HUES48 (cell line): ENCODE data around the gene CEP162.
"Not testable (repeated sequence)": the region's sequence is repeated elsewhere in the genome, so short reads cannot be mapped to it uniquely, and the experiment has no call there.

Experiments
- H3K27ac ChIP-seq: one replicate; pipeline ENCODE4 v1.7.0; 2013; ENCODE audit warnings: low read depth, low read length, inconsistent platforms
- H3K27me3 ChIP-seq: 2 replicates; pipeline ENCODE4 v1.6.1; 2013; ENCODE audit warnings: mild to moderate bottlenecking, low read length; ENCODE audit not compliant: control insufficient read depth, insufficient read depth
- H3K36me3 ChIP-seq: 2 replicates; pipeline ENCODE4 v1.6.1; 2013; ENCODE audit warnings: low read length; ENCODE audit not compliant: control insufficient read depth, insufficient read depth
- H3K4me1 ChIP-seq: 2 replicates; pipeline ENCODE4 v1.6.1; 2013; ENCODE audit warnings: mild to moderate bottlenecking, low read length; ENCODE audit not compliant: control insufficient read depth, insufficient read depth
- H3K4me3 ChIP-seq: 2 replicates; pipeline ENCODE4 v1.5.1; 2013; ENCODE audit warnings: mild to moderate bottlenecking, low read depth, low read length
- H3K9ac ChIP-seq: 2 replicates; pipeline ENCODE4 v1.6.1; 2013; ENCODE audit warnings: mild to moderate bottlenecking, low read depth, low read length, moderate library complexity
- H3K9me3 ChIP-seq: 2 replicates; pipeline ENCODE4 v1.6.1; 2013; ENCODE audit warnings: low read length; ENCODE audit not compliant: control insufficient read depth, insufficient read depth

Gene CEP162

GRCh38 chr6:84258866-84259265, 31.4 kb upstream of the CEP162 start:
- Histone ChIP-seq H3K27me3 (no peaks in the 10 kb centered on the region), H3K36me3 (no peaks in the 10 kb centered on the region), H3K9me3 (no peaks in the 10 kb centered on the region), H3K4me3 (no peak overlapping the region), H3K4me1 (0 out of 2 replicates have a peak, but pooled peaks cover 6% of the 10 kb centered on the region), H3K9ac (no peak overlapping the region), H3K27ac (no peak overlapping the region)

DNA sequence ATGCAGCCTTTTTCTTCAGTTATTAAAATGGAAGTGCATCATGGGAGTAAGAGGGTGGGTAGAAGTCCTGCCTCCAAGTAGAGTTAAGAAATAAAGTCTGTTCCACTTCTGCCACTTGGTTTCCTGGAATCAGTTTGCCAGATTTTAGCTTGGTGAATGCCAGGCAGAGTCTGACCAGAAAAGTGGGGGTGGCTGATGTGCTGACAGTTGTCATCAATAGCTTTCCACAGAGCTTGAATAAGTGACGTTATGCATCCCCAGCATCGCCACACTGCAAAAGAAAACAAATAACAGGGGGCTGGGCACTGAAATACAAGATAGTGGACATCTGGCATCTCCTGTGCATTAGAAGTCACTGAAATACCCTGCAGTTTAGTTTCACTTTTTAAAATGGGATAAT, 30.8 kb upstream of the CEP162 start:
- Histone ChIP-seq H3K36me3 (no peaks in the 10 kb centered on the region), H3K9ac (no peak overlapping the region)

GRCh38 chr6:84255641-84256040, 28.2 kb upstream of the CEP162 start:
- Histone ChIP-seq H3K4me3 (no peak overlapping the region), H3K4me1 (no peaks in the 10 kb centered on the region), H3K27me3 (no peaks in the 10 kb centered on the region), H3K9ac (no peak overlapping the region), H3K9me3 (no peaks in the 10 kb centered on the region), H3K27ac (no peak overlapping the region), H3K36me3 (no peaks in the 10 kb centered on the region)

More for the DNA sequence above, 30.8 kb upstream of the CEP162 start:
- Histone ChIP-seq H3K9me3 (no peaks in the 10 kb centered on the region), H3K27ac (no peak overlapping the region), H3K4me3 (no peak overlapping the region), H3K4me1 (0 out of 2 replicates have a peak, but pooled peaks cover under 1% of the 10 kb centered on the region), H3K27me3 (no peaks in the 10 kb centered on the region)

GRCh38 chr6:84253380-84253779, 25.9 kb upstream of the CEP162 start:
- Histone ChIP-seq H3K9ac (no peak overlapping the region), H3K36me3 (no peaks in the 10 kb centered on the region), H3K9me3 (no peaks in the 10 kb centered on the region), H3K4me1 (no peaks in the 10 kb centered on the region), H3K4me3 (no peak overlapping the region), H3K27me3 (no peaks in the 10 kb centered on the region), H3K27ac (no peak overlapping the region)

DNA sequence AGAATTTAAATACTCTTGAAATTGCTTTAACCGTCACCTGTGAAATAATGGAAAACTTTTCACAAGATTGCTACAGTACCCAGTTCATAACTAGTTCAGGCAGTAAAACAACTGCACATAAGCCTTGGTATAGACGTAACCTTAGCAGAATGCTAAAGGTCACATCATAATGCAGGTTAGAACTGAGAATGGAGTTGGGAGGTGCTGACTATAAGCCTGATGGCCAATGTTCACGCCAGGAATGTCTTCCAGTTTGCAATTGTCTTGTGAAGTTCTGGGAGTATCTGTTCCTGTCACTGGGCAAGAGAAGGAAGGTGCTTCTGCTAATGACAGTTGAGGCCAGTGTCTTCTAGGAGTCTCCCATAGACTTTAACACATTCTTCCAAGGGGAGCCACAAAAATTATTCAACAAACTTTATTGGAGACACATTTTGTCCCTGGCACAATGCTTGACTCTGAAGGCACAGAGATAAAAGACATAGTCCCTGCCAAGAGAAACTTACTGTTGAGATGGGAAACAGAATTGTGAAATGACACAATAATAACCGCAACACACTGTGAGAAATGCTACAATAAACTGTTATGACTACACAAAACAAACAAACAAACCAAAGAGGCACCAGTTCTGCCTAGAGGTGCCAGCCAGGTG, 24.6 kb upstream of the CEP162 start:
- H3K4me3 ChIP-seq, result no peak overlapping the region
- H3K9me3 ChIP-seq, result no peaks in the 10 kb centered on the region
- H3K36me3 ChIP-seq, result no peaks in the 10 kb centered on the region
- H3K4me1 ChIP-seq, result no peaks in the 10 kb centered on the region
- H3K9ac ChIP-seq, result no peak overlapping the region
- H3K27me3 ChIP-seq, result no peaks in the 10 kb centered on the region
- no peak overlapping the region for H3K27ac ChIP-seq

DNA sequence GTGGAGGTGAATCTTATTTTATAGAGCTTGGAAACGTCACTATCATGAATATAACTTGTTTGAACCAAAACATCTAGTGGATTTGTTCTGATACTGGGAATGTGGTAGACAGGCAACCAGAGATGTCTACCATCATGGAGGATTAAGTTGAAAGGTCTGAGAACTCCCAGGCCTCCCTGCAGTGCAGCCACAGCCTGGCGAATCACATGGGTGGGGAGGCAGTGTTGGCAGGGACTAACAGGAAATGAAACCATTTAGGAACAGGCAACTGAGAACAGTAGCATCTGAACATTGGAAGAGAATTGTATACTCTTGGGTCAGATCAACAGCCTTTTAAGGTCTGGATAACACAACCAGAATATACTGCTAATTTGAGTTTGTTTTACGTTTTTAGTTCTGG, 22.3 kb upstream of the CEP162 start:
- H3K27ac ChIP-seq, result no peak overlapping the region
- no peak overlapping the region for H3K9ac ChIP-seq
- H3K4me1 ChIP-seq, result no peaks in the 10 kb centered on the region
- H3K9me3 ChIP-seq, result no peaks in the 10 kb centered on the region
- H3K27me3 ChIP-seq, result no peaks in the 10 kb centered on the region
- H3K4me3 ChIP-seq, result no peak overlapping the region
- no peaks in the 10 kb centered on the region for H3K36me3 ChIP-seq

DNA sequence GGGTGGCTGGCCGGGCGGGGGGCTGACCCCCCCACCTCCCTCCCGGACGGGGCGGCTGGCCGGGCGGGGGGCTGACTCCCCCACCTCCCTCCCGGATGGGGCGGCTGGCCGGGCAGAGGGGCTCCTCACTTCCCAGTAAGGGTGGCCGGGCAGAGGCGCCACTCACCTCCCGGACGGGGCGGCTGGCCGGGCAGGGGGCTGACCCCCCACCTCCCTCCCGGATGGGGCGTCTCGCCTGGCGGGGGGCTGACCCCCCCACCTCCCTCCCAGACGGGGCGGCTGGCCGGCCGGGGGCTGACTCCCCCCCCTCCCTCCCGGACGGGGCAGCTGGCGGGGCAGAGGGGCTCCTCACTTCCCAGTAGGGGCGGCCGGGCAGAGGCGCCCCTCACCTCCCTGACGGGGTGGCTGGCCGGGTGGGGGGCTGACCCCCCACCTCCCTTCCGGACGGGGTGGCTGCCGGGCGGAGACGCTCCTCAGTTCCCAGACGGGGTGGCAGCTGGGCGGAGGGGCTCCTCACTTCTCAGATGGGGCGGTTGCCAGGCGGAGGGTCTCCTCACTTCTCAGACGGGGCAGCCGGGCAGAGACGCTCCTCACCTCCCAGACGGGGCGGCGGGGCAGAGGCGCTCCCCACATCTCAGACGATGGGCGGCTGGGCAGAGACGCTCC, 17.1 kb upstream of the CEP162 start:
- H3K27ac ChIP-seq, result not testable (repeated sequence)

GRCh38 chr6:84243240-84243639, 15.8 kb upstream of the CEP162 start:
- Histone ChIP-seq H3K27ac (no peak overlapping the region), H3K9ac (no peak overlapping the region), H3K27me3 (no peaks in the 10 kb centered on the region), H3K4me1 (no peaks in the 10 kb centered on the region), H3K4me3 (no peak overlapping the region), H3K36me3 (no peaks in the 10 kb centered on the region), H3K9me3 (no peaks in the 10 kb centered on the region)

More for the DNA sequence above, 17.1 kb upstream of the CEP162 start:
- not testable (repeated sequence) for H3K9me3 ChIP-seq, H3K36me3 ChIP-seq, H3K9ac ChIP-seq, H3K27me3 ChIP-seq, H3K4me1 ChIP-seq, H3K4me3 ChIP-seq

DNA sequence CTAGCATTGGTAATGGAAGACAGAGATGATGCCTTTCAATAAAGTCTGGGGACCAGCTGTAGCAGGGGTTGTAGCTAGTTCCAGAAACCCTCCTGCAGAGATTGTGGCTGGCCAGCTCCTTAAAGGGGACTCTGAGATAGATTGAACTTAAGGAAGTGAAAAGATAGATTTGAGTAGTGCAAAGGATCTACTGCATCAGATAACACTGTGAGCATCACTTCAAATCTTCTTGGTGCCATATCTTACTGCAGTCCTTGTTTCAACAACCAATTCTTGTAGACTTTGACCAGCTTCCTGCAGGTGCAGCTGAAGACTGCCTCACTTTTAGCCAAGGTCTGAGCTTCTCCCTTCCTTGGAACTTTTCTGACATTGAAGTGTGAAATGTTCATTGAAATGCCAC, 14.8 kb upstream of the CEP162 start:
- Histone ChIP-seq H3K27ac (no peak overlapping the region), H3K36me3 (no peaks in the 10 kb centered on the region), H3K9me3 (no peaks in the 10 kb centered on the region), H3K4me3 (no peak overlapping the region), H3K4me1 (no peaks in the 10 kb centered on the region), H3K9ac (no peak overlapping the region), H3K27me3 (no peaks in the 10 kb centered on the region)

DNA sequence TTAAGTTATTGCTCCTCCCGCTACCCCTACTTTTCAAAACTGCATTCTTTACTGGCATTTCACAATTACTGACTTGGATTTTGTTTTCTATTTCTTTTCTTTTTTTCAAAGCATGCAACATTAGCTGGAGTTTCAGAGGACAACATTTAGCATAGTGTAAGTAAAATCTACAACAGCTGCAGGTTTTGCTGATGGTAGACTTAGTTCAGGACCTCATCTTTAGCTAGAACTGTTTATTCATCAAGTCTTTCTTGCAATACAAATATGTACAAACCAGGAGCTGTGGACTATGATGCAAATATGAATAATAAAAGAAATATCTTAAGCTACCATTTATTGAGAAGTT, 728 bp upstream of the CEP162 start:
- Histone ChIP-seq H3K9ac (no peak overlapping the region), H3K36me3 (no peaks in the 10 kb centered on the region), H3K27me3 (0 out of 2 replicates have a peak, but pooled peaks cover 5% of the 10 kb centered on the region), H3K9me3 (no peaks in the 10 kb centered on the region), H3K4me1 (peaks cover 5% of the 10 kb centered on the region; the same call in 1 of the 2 replicates), H3K27ac (no peak overlapping the region), H3K4me3 (peak overlapping the region; percentile 99)

DNA sequence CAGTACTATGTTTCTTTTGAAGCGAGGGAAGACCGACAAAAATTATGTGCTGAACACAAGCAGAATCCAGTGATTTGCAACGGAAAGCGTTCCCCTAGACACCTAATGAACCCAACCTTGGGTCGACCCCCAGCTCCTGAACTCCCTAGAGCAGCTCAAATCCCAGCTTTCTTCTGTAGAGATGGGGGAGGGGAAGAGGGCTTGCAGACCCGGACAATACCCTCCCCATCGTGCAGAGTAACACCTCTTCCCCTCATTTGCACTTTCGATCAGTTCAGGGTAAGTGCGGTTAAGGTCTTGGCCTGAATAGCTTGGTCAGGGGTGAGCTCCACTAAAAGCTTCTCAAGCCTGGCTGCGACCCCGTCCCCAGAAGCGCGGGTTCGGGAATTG, 404 bp downstream of the CEP162 start:
- no peaks in the 10 kb centered on the region for H3K36me3 ChIP-seq
- H3K27me3 ChIP-seq, result 0 out of 2 replicates have a peak, but pooled peaks cover 5% of the 10 kb centered on the region
- H3K4me1 ChIP-seq, result peaks cover 5% of the 10 kb centered on the region; the same call in 1 of the 2 replicates
- H3K4me3 ChIP-seq, result peak overlapping the region; percentile 99
- no peaks in the 10 kb centered on the region for H3K9me3 ChIP-seq
- peak overlapping the region; percentile 54 for H3K9ac ChIP-seq
- peak overlapping the region; percentile 56 for H3K27ac ChIP-seq
